OCI-LY7 (cell line): Measurements from ENCODE around the gene AATF.

Experiments
- EZH2phosphoT487 ChIP-seq: fragments of 200-600 bp; sonication (generic); IDR thresholded peaks from 2 replicates; pipeline ENCODE4 v1.6.1; 2018; ENCODE audit warnings: low read depth, borderline replicate concordance, mild to moderate bottlenecking, mixed run types, antibody characterized with exemption, low read length, moderate library complexity, mixed read lengths
- TF ChIP-seq, protein P1 (sequence below): fragments of 200-600 bp; sonication (generic); conservative IDR thresholded peaks from 2 replicates; pipeline ENCODE4 v1.5.1; 2014; ENCODE audit warnings: mild to moderate bottlenecking, antibody characterized with exemption, low read length, moderate library complexity, mixed read lengths

GRCh38 chr17:36939802-36940312 lies 8.9 kb upstream of the AATF start:
- TF ChIP-seq, protein P1, sequence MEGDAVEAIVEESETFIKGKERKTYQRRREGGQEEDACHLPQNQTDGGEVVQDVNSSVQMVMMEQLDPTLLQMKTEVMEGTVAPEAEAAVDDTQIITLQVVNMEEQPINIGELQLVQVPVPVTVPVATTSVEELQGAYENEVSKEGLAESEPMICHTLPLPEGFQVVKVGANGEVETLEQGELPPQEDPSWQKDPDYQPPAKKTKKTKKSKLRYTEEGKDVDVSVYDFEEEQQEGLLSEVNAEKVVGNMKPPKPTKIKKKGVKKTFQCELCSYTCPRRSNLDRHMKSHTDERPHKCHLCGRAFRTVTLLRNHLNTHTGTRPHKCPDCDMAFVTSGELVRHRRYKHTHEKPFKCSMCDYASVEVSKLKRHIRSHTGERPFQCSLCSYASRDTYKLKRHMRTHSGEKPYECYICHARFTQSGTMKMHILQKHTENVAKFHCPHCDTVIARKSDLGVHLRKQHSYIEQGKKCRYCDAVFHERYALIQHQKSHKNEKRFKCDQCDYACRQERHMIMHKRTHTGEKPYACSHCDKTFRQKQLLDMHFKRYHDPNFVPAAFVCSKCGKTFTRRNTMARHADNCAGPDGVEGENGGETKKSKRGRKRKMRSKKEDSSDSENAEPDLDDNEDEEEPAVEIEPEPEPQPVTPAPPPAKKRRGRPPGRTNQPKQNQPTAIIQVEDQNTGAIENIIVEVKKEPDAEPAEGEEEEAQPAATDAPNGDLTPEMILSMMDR = no peak
- TF ChIP-seq EZH2phosphoT487 = no peak
